ENCODE results near the gene MMUT.
"Not testable (repeated sequence)": the region's sequence is repeated elsewhere in the genome, so short reads cannot be mapped to it uniquely, and the experiment has no call there.

Gene MMUT

GRCh38 chr6:49462927-49463611, at the start of gene MMUT, which contains the start of gene CENPQ:
Gene MMUT (minus strand): TSS chr6:49463253. CDS start chr6:49459466, 3,787 bp downstream.
Gene CENPQ (plus strand): TSS chr6:49463370. CDS start chr6:49470177, 6,807 bp downstream.
- peak; percentile 79 for DNase-seq (ENCODE audit: low read depth)

- no peak for DNase-seq (ENCODE audit: low read depth)
Measured at GRCh38 chr6:49509342-49509741, 46.3 kb upstream of the MMUT start.

- no peak for DNase-seq (ENCODE audit: low read depth)
Measured at GRCh38 chr6:49506569-49507111, 43.6 kb upstream of the MMUT start.

- DNase-seq (ENCODE audit: low read depth): no peak
Measured at GRCh38 chr6:49504666-49505065, 41.6 kb upstream of the MMUT start.

- no peak for DNase-seq (ENCODE audit: low read depth)
Measured at GRCh38 chr6:49499623-49500022, 36.6 kb upstream of the MMUT start, which contains the start of gene GLYATL3. Gene GLYATL3 (plus strand): TSS chr6:49499923. CDS start chr6:49511991, 12,068 bp downstream.

GRCh38 chr6:49499126-49499525, 36.1 kb upstream of the MMUT start:
- no peak for DNase-seq (ENCODE audit: low read depth)

GRCh38 chr6:49497304-49497703, 34.3 kb upstream of the MMUT start:
- no peak for DNase-seq (ENCODE audit: low read depth)

GRCh38 chr6:49490633-49491032, 27.6 kb upstream of the MMUT start:
- no peak for DNase-seq (ENCODE audit: low read depth)

GRCh38 chr6:49483380-49483779, 20.3 kb upstream of the MMUT start:
- DNase-seq (ENCODE audit: low read depth): not testable (repeated sequence)

GRCh38 chr6:49481846-49482245, 18.8 kb upstream of the MMUT start:
- not testable (repeated sequence) for DNase-seq (ENCODE audit: low read depth)

GRCh38 chr6:49479308-49479970, 16.4 kb upstream of the MMUT start:
- DNase-seq (ENCODE audit: low read depth): no peak

GRCh38 chr6:49476564-49476963, 13.5 kb upstream of the MMUT start:
- DNase-seq (ENCODE audit: low read depth): not testable (repeated sequence)

- no peak for DNase-seq (ENCODE audit: low read depth)
Measured at GRCh38 chr6:49468042-49468441, 5.0 kb upstream of the MMUT start.

GRCh38 chr6:49464691-49465090, 1.6 kb upstream of the MMUT start:
- no peak for DNase-seq (ENCODE audit: low read depth)

GRCh38 chr6:49463612-49463967, 537 bp upstream of the MMUT start:
- no peak for DNase-seq (ENCODE audit: low read depth)

- DNase-seq (ENCODE audit: low read depth): no peak
Measured at GRCh38 chr6:49462599-49462926, 490 bp downstream of the MMUT start.

GRCh38 chr6:49462071-49462470, 982 bp downstream of the MMUT start:
- DNase-seq (ENCODE audit: low read depth): no peak

- no peak for DNase-seq (ENCODE audit: low read depth)
Measured at GRCh38 chr6:49457771-49458170, 5.3 kb downstream of the MMUT start.

- DNase-seq (ENCODE audit: low read depth): no peak
Measured at GRCh38 chr6:49454787-49455709, 8.0 kb downstream of the MMUT start.

- DNase-seq (ENCODE audit: low read depth): no peak
Measured at GRCh38 chr6:49453221-49453620, 9.8 kb downstream of the MMUT start.

GRCh38 chr6:49430866-49431265, 32.2 kb downstream of the MMUT start:
- no peak for DNase-seq (ENCODE audit: low read depth)

GRCh38 chr6:49430187-49430586, 32.9 kb downstream of the MMUT start:
- no peak for DNase-seq (ENCODE audit: low read depth)

Measured in CMK (cell line).